HG03103 (cell line): ENCODE data around the gene SNF8.
"Not testable (repeated sequence)": the region's sequence is repeated elsewhere in the genome, so short reads cannot be mapped to it uniquely, and the experiment has no call there.

Experiments used
- ATAC-seq: cut with Tn5 transposase; IDR thresholded peaks from one replicate; pipeline ENCODE4 v1.9.1; 2021; ENCODE audit warnings: low read depth; ENCODE audit not compliant: unreplicated experiment

SNF8 gene

GRCh38 chr17:48944515-48945260 is at the start of gene SNF8:
SNF8 (minus strand) TSS chr17:48944842; CDS start chr17:48944734, 108 bp downstream.
- peak; percentile 85 for ATAC-seq

GRCh38 chr17:48993951-48994350 is 49.3 kb upstream of the SNF8 start:
- ATAC-seq, result no peak

- ATAC-seq, result no peak
Observed at GRCh38 chr17:48993305-48993704, 48.7 kb upstream of the SNF8 start.

DNA sequence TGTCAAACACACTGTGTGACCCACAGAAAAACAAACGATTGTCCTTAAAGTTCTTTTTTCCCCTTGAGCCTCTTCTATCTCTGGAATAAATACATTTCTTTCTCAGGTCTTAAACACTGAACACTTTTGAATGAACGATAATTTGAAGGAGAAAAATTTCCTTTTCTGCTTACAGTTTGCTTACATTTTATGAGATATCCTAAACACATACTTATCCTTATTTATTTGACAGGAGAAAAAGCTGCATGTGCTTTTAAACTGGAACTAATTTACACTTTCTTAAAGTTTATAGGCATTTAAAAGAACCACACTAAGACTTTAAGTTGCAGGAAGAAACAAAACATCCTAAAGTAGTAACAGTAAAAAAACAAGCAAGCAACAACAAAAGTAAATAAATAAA is 47.8 kb upstream of the SNF8 start:
- ATAC-seq, result no peak

DNA sequence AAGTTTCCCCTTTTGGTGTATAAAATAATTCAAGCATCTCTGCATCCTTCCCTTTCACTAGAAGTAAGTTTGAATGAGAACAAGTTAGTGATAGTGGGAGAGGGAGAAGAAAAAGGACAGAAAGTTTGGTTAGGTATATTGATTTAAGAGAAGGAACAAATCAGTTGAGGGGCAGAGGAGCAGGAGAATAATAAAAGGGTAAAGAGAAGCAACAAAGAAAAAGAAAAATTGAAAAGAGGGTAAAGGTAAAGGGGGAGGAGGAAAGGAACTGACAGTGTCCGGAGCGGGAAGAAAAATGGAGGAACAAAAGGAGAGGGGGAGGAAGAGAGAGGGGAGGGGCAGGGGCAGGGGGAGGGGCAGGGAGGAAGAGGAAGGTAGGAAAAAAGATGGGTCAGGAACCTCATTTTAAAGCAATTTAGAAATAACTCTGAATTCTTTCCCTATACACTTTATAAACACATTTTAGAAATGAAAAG is 46.3 kb upstream of the SNF8 start:
- ATAC-seq, result no peak

- no peak for ATAC-seq
Observed at GRCh38 chr17:48989100-48989499, 44.5 kb upstream of the SNF8 start.

- ATAC-seq, result no peak
Observed at GRCh38 chr17:48985436-48986245, 41.0 kb upstream of the SNF8 start.

- no peak for ATAC-seq
Observed at GRCh38 chr17:48981927-48982539, 37.4 kb upstream of the SNF8 start.

- no peak for ATAC-seq
Observed at GRCh38 chr17:48973806-48974205, 29.2 kb upstream of the SNF8 start.

- no peak for ATAC-seq
Observed at GRCh38 chr17:48972749-48973097, 28.1 kb upstream of the SNF8 start.

DNA sequence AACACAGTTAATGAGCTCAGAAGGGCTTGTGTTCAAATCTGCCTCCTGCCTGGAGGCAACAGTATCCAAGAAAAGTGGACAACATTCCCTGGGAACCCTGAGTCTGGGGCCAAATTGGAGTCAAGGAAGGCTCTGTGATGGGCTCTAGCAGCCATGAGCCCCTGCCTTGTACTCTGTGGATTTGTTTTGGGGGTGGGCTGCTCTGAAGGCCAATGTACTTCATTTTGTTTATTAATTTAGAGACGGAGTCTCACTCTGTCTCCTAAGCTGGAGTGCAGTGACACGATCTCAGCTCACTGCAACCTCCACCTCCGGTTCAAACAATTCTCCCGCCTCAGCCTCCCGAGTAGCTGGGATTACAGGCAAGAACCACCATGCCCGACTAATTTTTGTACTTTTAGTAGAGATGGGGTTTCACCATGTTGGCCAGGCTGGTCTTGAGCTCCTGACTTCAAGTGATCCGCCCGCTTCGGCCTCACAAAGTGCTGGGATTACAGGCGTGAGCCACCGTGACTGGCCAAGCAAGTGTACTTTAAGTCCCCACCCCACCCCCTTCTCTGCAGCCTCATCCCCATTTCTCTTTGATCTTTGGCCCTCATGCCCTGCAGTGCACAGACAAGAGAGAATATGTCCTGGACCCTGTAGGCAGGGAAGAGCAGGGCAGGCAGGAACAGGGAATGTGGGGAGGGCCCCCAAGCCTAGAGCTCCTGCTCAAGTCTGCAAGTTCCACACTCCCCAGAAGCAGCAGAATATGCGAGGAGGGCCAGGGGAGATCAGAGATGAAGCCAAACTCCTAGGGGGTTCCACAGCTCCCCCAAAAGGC is 26.4 kb upstream of the SNF8 start:
- ATAC-seq, result no peak

DNA sequence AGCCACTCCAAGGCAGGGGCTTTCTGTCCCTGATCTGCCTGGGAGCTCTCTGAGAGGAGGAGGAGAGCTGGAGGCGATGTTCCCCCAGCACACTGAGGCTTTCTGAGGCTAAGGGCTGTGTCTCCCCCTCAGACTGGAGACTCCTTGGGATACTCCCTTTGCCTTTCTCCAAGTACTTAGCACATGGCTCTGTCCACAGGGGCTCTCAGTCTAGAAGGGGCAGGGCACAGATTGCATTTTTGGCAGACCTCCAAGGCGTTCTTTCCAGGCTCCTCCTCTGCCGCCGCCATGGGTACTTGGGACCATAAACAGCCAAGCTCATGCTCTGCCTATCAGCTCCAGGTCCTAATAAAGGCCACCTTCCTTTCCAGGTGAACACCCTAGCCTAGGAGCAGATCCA is 25.6 kb upstream of the SNF8 start:
- no peak for ATAC-seq

DNA sequence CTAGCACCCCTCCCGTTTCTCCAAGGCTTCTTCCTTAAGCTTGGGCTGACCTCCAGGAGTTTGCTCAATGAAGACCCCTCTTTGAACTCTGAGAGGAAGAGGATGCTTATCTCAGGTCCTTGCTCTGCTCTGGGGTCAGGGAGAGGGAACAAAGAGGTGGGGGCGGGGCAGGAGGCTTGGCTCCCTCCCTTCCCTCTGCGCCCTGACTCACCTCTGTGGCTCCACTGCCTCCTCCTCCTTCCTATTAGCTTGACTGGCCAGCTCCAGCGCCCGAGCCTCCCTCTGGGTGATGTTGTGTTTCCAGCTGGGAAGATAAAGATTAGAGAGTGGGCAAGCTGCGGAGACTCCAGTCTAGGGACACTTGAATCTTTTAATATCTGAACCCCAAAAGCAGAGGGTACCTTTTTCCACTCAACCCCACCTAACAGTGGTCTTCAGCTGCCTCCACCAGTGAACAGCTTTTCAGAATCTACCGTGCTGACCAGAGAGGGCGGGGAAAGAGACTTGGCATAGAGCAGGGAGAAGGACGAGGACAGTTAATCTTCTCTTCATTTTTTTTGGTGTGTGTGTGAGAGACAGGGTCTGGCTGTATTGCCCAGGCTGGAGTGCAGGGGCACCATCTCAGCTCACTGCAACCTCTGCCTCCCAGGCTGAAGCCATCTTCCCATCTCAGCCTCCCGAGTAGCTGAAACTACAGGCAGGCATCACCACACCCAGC is 17.0 kb upstream of the SNF8 start:
- ATAC-seq, result no peak

- ATAC-seq, result no peak
Observed at GRCh38 chr17:48960834-48961515, 16.3 kb upstream of the SNF8 start.

GRCh38 chr17:48954300-48954755 is 9.7 kb upstream of the SNF8 start:
- no peak for ATAC-seq

- ATAC-seq, result no peak
Observed at GRCh38 chr17:48952904-48953303, 8.3 kb upstream of the SNF8 start.

- no peak for ATAC-seq
Observed at GRCh38 chr17:48951572-48951971, 6.9 kb upstream of the SNF8 start.

DNA sequence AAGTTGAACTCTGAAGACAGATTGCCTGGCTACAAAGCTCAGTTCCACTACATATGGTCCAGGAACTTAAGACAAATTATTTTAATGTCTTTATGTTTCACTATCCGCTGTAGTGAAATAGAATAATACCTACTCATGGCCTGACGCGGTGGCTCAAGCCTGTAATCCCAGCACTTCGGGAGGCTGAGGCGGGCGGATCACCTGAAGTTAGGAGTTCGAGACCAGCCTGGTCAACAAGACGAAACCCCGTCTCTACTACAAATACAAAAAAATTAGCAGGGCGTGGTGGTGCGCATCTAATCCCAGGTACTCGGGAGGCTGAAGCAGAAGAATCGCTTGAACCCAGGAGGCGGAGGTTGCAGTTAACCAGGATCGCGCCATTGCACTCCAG is 614 bp upstream of the SNF8 start:
- not testable (repeated sequence) for ATAC-seq

- no peak for ATAC-seq
Observed at GRCh38 chr17:48933035-48933434, 11.6 kb downstream of the SNF8 start.
